CD1c-positive myeloid dendritic cell (primary cell): ENCODE results near the gene SIRPD.
A peak's percentile ranks its signal among the peaks of the same experiment; 100 is the strongest.
"Not testable (repeated sequence)": the region's sequence is repeated elsewhere in the genome, so short reads cannot be mapped to it uniquely, and the experiment has no call there.

ENCODE experiments used
- DNase-seq: peaks from one replicate; pipeline ENCODE4 v3.0.0-alpha.2; 2016; ENCODE audit errors: extremely low spot score

SIRPD gene

GRCh38 chr20:1557605-1558004 is at the start of gene SIRPD:
TSS of gene SIRPD (minus strand) at chr20:1557705. CDS start at chr20:1557653, 52 bp downstream.
- DNase-seq = no peak

- DNase-seq = no peak
Measured at GRCh38 chr20:1600736-1601135, 43.2 kb upstream of the SIRPD start.

GRCh38 chr20:1595333-1595732 is 37.8 kb upstream of the SIRPD start:
- DNase-seq = peak; percentile 51

- DNase-seq = peak; percentile 80
Measured at GRCh38 chr20:1588533-1589460, 31.3 kb upstream of the SIRPD start.

GRCh38 chr20:1587781-1588532 is 30.5 kb upstream of the SIRPD start:
- DNase-seq = peak; percentile 50

GRCh38 chr20:1579488-1579887 is 22.0 kb upstream of the SIRPD start:
- DNase-seq = no peak

- no peak for DNase-seq
Measured at GRCh38 chr20:1577906-1578305, 20.4 kb upstream of the SIRPD start.

- not testable (repeated sequence) for DNase-seq
Measured at GRCh38 chr20:1577313-1577712, 19.8 kb upstream of the SIRPD start.

GRCh38 chr20:1576641-1577040 is 19.1 kb upstream of the SIRPD start:
- DNase-seq = peak; percentile 12

- not testable (repeated sequence) for DNase-seq
Measured at GRCh38 chr20:1576003-1576402, 18.5 kb upstream of the SIRPD start.

- DNase-seq = not testable (repeated sequence)
Measured at GRCh38 chr20:1571583-1571982, 14.1 kb upstream of the SIRPD start.

- DNase-seq = peak; percentile 60
Measured at GRCh38 chr20:1569415-1569881, 11.9 kb upstream of the SIRPD start.

- no peak for DNase-seq
Measured at GRCh38 chr20:1568163-1568490, 10.6 kb upstream of the SIRPD start.

- peak; percentile 51 for DNase-seq
Measured at GRCh38 chr20:1567392-1568162, 10.1 kb upstream of the SIRPD start.

GRCh38 chr20:1566701-1567100 is 9.2 kb upstream of the SIRPD start:
- DNase-seq = no peak

GRCh38 chr20:1565461-1565860 is 8.0 kb upstream of the SIRPD start:
- DNase-seq = no peak

GRCh38 chr20:1563598-1563997 is 6.1 kb upstream of the SIRPD start:
- peak; percentile 44 for DNase-seq

- DNase-seq = peak; percentile 87
Measured at GRCh38 chr20:1562622-1563021, 5.1 kb upstream of the SIRPD start.

- no peak for DNase-seq
Measured at GRCh38 chr20:1561350-1561749, 3.8 kb upstream of the SIRPD start.

GRCh38 chr20:1555952-1556351 is 1.6 kb downstream of the SIRPD start:
- no peak for DNase-seq

GRCh38 chr20:1539816-1540419 is 17.6 kb downstream of the SIRPD start:
- no peak for DNase-seq

- no peak for DNase-seq
Measured at GRCh38 chr20:1538655-1539054, 18.9 kb downstream of the SIRPD start.
